ENCODE data around the gene THPO.

THPO gene

DNA sequence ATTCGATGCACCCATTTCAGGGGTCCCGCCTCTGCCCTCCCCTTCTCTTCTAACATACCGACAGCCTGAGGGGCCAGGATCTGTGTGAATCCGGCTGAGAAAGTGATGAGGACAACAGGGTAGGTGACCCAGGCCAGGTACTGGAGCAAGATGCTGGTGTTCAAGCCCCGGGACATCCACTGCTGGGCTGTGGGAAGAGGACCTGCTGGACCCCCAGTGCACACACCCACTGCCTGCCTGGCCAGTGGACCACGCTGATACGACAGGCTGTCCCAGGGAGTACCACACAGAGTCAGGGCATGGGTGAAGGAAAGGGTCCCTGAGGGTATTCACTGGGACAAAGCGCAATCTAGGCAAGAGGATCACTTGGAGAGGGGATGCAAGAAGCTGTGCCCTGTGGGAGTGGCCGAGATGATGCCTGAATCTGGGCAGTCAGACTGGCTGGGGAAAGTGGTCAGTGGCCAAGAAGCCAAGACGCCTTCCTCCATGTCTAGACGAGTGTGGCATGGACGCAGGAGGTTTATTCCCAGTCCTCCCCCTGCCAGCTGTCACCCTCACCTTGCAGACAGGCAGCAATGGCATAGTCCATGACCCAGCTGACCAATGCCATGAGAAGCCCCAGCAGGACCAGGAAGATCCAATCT lies 19.8 kb downstream of the THPO start:
- H3K4me2 ChIP-seq (ENCODE audit: low read length), result no peak overlapping the region
- H2BK5ac ChIP-seq (ENCODE audit: low read depth, low read length, poor library complexity), result no peak overlapping the region
- no peak overlapping the region for H2AFZ ChIP-seq (ENCODE audit: insufficient read depth, low read length, poor library complexity)
- H2BK12ac ChIP-seq (ENCODE audit: low read length), result no peak overlapping the region
- peaks cover 3 to 8% of the 10 kb centered on the region in 2 experiments for H3K36me3 ChIP-seq (ENCODE audit: control insufficient read depth in 1 of 2, insufficient read depth in 2 of 2, low read length in 2 of 2)
- H3K4me1 ChIP-seq (ENCODE audit: control insufficient read depth in 1 of 2, insufficient read depth in 2 of 2, low read length in 2 of 2), result peaks cover 7 to 9% of the 10 kb centered on the region in 2 experiments
- H3K23ac ChIP-seq (ENCODE audit: low read length), result no peak overlapping the region
- peaks cover 14% of the 10 kb centered on the region for H3K79me1 ChIP-seq (ENCODE audit: low read length)
- no peaks in the 10 kb centered on the region for H3K27me3 ChIP-seq (ENCODE audit: insufficient read depth, low read length)
- H2AK5ac ChIP-seq (ENCODE audit: low read length), result no peak overlapping the region
- peaks cover 2% of the 10 kb centered on the region for H3K9me3 ChIP-seq (ENCODE audit: insufficient read depth, low read depth, low read length)
- H3K27ac ChIP-seq (ENCODE audit: low read depth, low read length), result no peak overlapping the region
- H4K12ac ChIP-seq (ENCODE audit: low read depth, low read length), result no peak overlapping the region
- H3K14ac ChIP-seq (ENCODE audit: low read length), result no peak overlapping the region
- no peak overlapping the region for H4K8ac ChIP-seq (ENCODE audit: low read depth, low read length)
- H3K4me3 ChIP-seq (ENCODE audit: low read depth, low read length), result no peak overlapping the region
- H2BK120ac ChIP-seq (ENCODE audit: insufficient read depth, low read length, poor library complexity), result no peak overlapping the region
- peaks cover 12% of the 10 kb centered on the region for H3K79me2 ChIP-seq (ENCODE audit: control insufficient read depth, insufficient read depth, low read length, poor library complexity)
- no peak overlapping the region for H3K18ac ChIP-seq (ENCODE audit: low read length)
- no peak overlapping the region for H3K4ac ChIP-seq (ENCODE audit: low read depth, low read length)
- no peak for DNase-seq
- no peak overlapping the region for H4K91ac ChIP-seq (ENCODE audit: low read depth, low read length)
- WGBS (ENCODE audit: extremely low coverage, insufficient coverage, insufficient read length), result no CpG with 5 or more reads among the region's 12 CpGs
- no peak overlapping the region for H3K9ac ChIP-seq (ENCODE audit: low read length)

DNA sequence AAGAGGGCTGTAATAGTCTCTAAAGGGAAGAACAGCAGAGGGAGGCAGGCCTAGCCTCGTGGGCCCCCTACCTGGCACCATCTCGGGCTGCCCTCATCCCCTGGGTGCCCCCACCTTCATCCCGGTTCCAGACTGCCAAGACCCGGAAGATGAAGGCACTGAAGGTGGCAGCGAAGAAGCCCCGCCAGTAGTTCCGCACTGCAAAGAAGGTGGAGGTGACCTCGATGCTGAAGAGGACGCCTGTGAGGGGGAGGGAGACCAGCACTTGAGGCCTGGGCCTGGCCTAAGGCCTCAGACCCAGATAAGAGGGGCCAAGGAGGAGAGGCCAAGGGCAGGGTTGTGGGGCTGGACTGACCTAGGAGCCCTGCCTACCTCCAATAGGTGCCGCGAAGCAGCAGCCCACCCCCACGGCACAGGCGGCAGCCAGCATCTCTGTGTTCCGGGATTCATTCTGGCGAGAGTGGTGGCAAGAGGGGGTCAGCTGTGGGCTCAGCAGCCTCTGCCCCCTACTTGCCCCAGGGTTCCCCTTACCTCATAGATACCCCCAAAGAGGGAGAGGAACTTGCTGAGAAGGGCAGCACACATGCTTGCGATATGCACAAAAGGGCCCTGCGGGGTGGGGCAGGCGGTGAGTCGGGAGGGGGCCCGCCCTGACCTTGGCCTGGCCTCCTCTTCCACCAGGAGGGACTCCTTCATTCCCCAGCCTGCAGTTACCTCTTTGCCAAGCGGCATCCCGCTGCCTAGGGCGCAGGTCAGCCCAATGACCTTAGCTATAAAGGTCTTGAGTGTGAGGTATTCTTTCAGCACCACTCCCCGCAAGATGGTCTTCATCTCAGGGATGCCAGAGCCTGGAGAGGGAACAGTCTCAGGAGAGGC lies 20.5 kb downstream of the THPO start:
- H3K18ac ChIP-seq (ENCODE audit: low read length), result no peak overlapping the region
- no CpG with 5 or more reads among the region's 24 CpGs for WGBS (ENCODE audit: extremely low coverage, insufficient coverage, insufficient read length)
- no peak overlapping the region for H3K4me3 ChIP-seq (ENCODE audit: low read depth, low read length)
- no peak overlapping the region for H2AK5ac ChIP-seq (ENCODE audit: low read length)
- no peak for DNase-seq
- no peak overlapping the region for H2BK5ac ChIP-seq (ENCODE audit: low read depth, low read length, poor library complexity)
- peaks cover 2% of the 10 kb centered on the region for H3K9me3 ChIP-seq (ENCODE audit: insufficient read depth, low read depth, low read length)
- no peak overlapping the region for H3K9ac ChIP-seq (ENCODE audit: low read length)
- H4K8ac ChIP-seq (ENCODE audit: low read depth, low read length), result no peak overlapping the region
- H4K12ac ChIP-seq (ENCODE audit: low read depth, low read length), result no peak overlapping the region
- H3K14ac ChIP-seq (ENCODE audit: low read length), result no peak overlapping the region
- H2BK12ac ChIP-seq (ENCODE audit: low read length), result no peak overlapping the region
- H3K79me1 ChIP-seq (ENCODE audit: low read length), result peaks cover 10% of the 10 kb centered on the region
- no peak overlapping the region for H2AFZ ChIP-seq (ENCODE audit: insufficient read depth, low read length, poor library complexity)
- no peak overlapping the region for H3K27ac ChIP-seq (ENCODE audit: low read depth, low read length)
- H3K27me3 ChIP-seq (ENCODE audit: insufficient read depth, low read length), result no peaks in the 10 kb centered on the region
- peaks cover 7 to 9% of the 10 kb centered on the region in 2 experiments for H3K4me1 ChIP-seq (ENCODE audit: control insufficient read depth in 1 of 2, insufficient read depth in 2 of 2, low read length in 2 of 2)
- H3K79me2 ChIP-seq (ENCODE audit: control insufficient read depth, insufficient read depth, low read length, poor library complexity), result peaks cover 10% of the 10 kb centered on the region
- H4K91ac ChIP-seq (ENCODE audit: low read depth, low read length), result no peak overlapping the region
- no peak overlapping the region for H2BK120ac ChIP-seq (ENCODE audit: insufficient read depth, low read length, poor library complexity)
- no peak overlapping the region for H3K4ac ChIP-seq (ENCODE audit: low read depth, low read length)
- no peak overlapping the region for H3K23ac ChIP-seq (ENCODE audit: low read length)
- H3K36me3 ChIP-seq (ENCODE audit: control insufficient read depth in 1 of 2, insufficient read depth in 2 of 2, low read length in 2 of 2), result peaks cover 5 to 8% of the 10 kb centered on the region in 2 experiments
- no peak overlapping the region for H3K4me2 ChIP-seq (ENCODE audit: low read length)

DNA sequence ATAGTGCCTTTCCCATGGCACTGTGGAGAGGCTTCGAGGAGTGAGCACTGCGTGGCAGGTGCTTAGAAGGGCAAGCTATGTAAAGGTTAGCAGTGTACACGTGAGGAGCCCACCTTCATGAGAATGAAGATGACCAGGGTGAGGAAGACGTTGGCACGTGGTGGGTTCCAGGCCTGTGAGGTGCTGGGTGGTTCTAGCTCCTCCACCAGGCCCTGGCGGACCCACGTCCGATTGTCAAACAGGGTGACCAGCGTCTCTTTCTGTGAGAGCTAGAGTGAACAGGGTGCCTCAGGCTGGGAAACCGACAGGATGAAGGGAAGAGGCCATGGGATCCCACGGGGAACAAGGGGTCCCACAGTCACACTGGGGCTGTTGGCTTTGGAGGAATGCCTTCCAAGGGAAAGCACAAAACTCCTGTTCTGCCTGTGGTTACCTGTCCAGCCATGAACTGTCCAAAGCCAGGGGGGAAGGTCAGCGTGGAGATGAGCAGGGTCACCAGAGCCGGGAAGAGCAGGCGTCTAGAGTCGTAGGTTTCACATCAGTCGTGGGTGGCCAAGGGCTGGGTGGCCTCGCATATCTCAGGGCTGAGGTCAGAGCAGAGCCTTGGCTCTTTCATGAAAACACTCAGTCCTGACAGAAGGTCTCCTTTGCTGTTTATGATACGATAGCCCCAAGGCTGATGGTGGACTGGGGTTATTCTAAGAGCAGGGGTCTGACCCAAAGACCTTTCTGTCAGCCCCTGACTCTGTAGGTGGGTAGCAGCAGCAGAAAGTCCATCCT lies 22.6 kb downstream of the THPO start:
- Histone ChIP-seq H2BK12ac (ENCODE audit: low read length) (no peak overlapping the region), H3K4me3 (ENCODE audit: low read depth, low read length) (no peak overlapping the region), H3K79me2 (ENCODE audit: control insufficient read depth, insufficient read depth, low read length, poor library complexity) (no peaks in the 10 kb centered on the region), H4K91ac (ENCODE audit: low read depth, low read length) (no peak overlapping the region), H3K4ac (ENCODE audit: low read depth, low read length) (no peak overlapping the region), H2BK5ac (ENCODE audit: low read depth, low read length, poor library complexity) (no peak overlapping the region), H4K8ac (ENCODE audit: low read depth, low read length) (no peak overlapping the region), H3K9ac (ENCODE audit: low read length) (no peak overlapping the region), H3K36me3 (ENCODE audit: control insufficient read depth in 1 of 2, insufficient read depth in 2 of 2, low read length in 2 of 2) (peaks cover 13 to 14% of the 10 kb centered on the region in 2 experiments), H3K4me2 (ENCODE audit: low read length) (no peak overlapping the region), H3K9me3 (ENCODE audit: insufficient read depth, low read depth, low read length) (peaks cover 2% of the 10 kb centered on the region), H3K18ac (ENCODE audit: low read length) (no peak overlapping the region), H3K23ac (ENCODE audit: low read length) (no peak overlapping the region), H2AFZ (ENCODE audit: insufficient read depth, low read length, poor library complexity) (no peak overlapping the region), H2AK5ac (ENCODE audit: low read length) (no peak overlapping the region), H2BK120ac (ENCODE audit: insufficient read depth, low read length, poor library complexity) (no peak overlapping the region), H3K79me1 (ENCODE audit: low read length) (no peaks in the 10 kb centered on the region), H3K14ac (ENCODE audit: low read length) (no peak overlapping the region), H3K27ac (ENCODE audit: low read depth, low read length) (no peak overlapping the region), H3K4me1 (ENCODE audit: control insufficient read depth in 1 of 2, insufficient read depth in 2 of 2, low read length in 2 of 2) (peaks cover 2 to 3% of the 10 kb centered on the region in 2 experiments), H3K27me3 (ENCODE audit: insufficient read depth, low read length) (no peaks in the 10 kb centered on the region), H4K12ac (ENCODE audit: low read depth, low read length) (no peak overlapping the region)
- DNase-seq, result no peak
- WGBS (ENCODE audit: extremely low coverage, insufficient coverage, insufficient read length), result no CpG with 5 or more reads among the region's 18 CpGs

DNA sequence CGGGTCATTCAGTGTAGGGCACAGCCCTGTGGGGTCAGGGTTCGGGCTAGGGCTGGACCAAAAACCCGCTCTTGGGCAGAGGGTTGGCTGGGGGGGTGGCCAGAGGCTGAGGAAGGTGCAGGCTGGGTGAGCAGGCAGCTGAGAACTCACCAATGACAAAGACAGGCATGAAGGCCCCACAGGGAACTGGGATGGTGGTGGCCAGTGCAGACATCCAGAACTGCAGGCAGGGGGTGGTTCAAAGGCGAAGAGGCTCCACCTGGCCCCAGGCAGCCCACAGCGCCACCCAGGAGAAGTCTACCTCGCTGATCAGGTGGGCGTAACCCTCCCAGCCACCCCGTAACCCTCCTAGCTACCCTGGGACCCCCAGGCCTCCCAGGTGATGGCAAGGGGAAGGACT lies 23.3 kb downstream of the THPO start:
- WGBS (ENCODE audit: extremely low coverage, insufficient coverage, insufficient read length), result no CpG with 5 or more reads among the region's 8 CpGs
- Histone ChIP-seq H2AFZ (ENCODE audit: insufficient read depth, low read length, poor library complexity) (no peak overlapping the region), H4K8ac (ENCODE audit: low read depth, low read length) (no peak overlapping the region), H3K27ac (ENCODE audit: low read depth, low read length) (no peak overlapping the region), H2BK120ac (ENCODE audit: insufficient read depth, low read length, poor library complexity) (no peak overlapping the region), H3K4ac (ENCODE audit: low read depth, low read length) (no peak overlapping the region), H2AK5ac (ENCODE audit: low read length) (no peak overlapping the region), H3K18ac (ENCODE audit: low read length) (no peak overlapping the region), H3K79me2 (ENCODE audit: control insufficient read depth, insufficient read depth, low read length, poor library complexity) (no peaks in the 10 kb centered on the region), H3K4me1 (ENCODE audit: control insufficient read depth in 1 of 2, insufficient read depth in 2 of 2, low read length in 2 of 2) (peaks cover 2 to 3% of the 10 kb centered on the region in 2 experiments), H2BK12ac (ENCODE audit: low read length) (no peak overlapping the region), H4K91ac (ENCODE audit: low read depth, low read length) (no peak overlapping the region), H4K12ac (ENCODE audit: low read depth, low read length) (no peak overlapping the region), H3K79me1 (ENCODE audit: low read length) (no peaks in the 10 kb centered on the region), H3K4me3 (ENCODE audit: low read depth, low read length) (no peak overlapping the region), H3K23ac (ENCODE audit: low read length) (no peak overlapping the region), H3K27me3 (ENCODE audit: insufficient read depth, low read length) (no peaks in the 10 kb centered on the region), H3K14ac (ENCODE audit: low read length) (no peak overlapping the region), H3K4me2 (ENCODE audit: low read length) (no peak overlapping the region), H2BK5ac (ENCODE audit: low read depth, low read length, poor library complexity) (no peak overlapping the region), H3K9me3 (ENCODE audit: insufficient read depth, low read depth, low read length) (peaks cover 2% of the 10 kb centered on the region), H3K9ac (ENCODE audit: low read length) (no peak overlapping the region), H3K36me3 (ENCODE audit: control insufficient read depth in 1 of 2, insufficient read depth in 2 of 2, low read length in 2 of 2) (peaks cover 13 to 14% of the 10 kb centered on the region in 2 experiments)
- DNase-seq, result no peak
